Lower lobe of right lung (tissue), 2 donors: Measurements from ENCODE around the gene RPTOR. TPM values are rescaled to one million over a fixed set of nuclear protein-coding genes. Genes with fewer than 3 reads are reported as not detected.
"Not testable (repeated sequence)": the region's sequence is repeated elsewhere in the genome, so short reads cannot be mapped to it uniquely, and the experiment has no call there.

ENCODE experiments used
- ATAC-seq, 2 donors: fragments of 200-7000 bp; cut with Tn5 transposase; one replicate each; pipeline ENCODE4 v1.9.1; 2020 to 2022; ENCODE audit warnings: mild to moderate bottlenecking in 2 of 2, moderate library complexity in 2 of 2
- DNase-seq: peaks from one replicate; pipeline ENCODE4 v3.0.0-alpha.2; 2020
- H3K27ac ChIP-seq: fragments of 200-600 bp; one replicate; pipeline ENCODE4 v1.8.0; 2022
- H3K27me3 ChIP-seq: fragments of 200-600 bp; one replicate; pipeline ENCODE4 v1.8.0; 2022; ENCODE audit warnings: low read depth
- H3K36me3 ChIP-seq: fragments of 200-600 bp; one replicate; pipeline ENCODE4 v1.8.0; 2022; ENCODE audit warnings: mild to moderate bottlenecking
- H3K4me1 ChIP-seq: fragments of 200-600 bp; one replicate; pipeline ENCODE4 v1.8.0; 2022
- H3K4me3 ChIP-seq: fragments of 200-600 bp; one replicate; pipeline ENCODE4 v1.8.0; 2022; ENCODE audit warnings: mild to moderate bottlenecking
- H3K9me3 ChIP-seq: fragments of 200-600 bp; one replicate; pipeline ENCODE4 v1.8.0; 2022
- CTCF ChIP-seq: fragments of 200-600 bp; IDR thresholded peaks from one replicate; pipeline ENCODE4 v1.8.0; 2022; ENCODE audit warnings: antibody characterized with exemption, mild to moderate bottlenecking
- intact Hi-C: fragments of 100-400 bp; cut with DNase I; formaldehyde crosslinking; loops from one replicate; pipeline ENCODE4 v1.11.0; 2022
- total RNA-seq: library from RNA; stranded (reverse); fragmentation: NEBNext Ultra II Directional; extraction: Animal tissue kit (Norgen Biotek cat#: 25700); gene quantifications from one replicate; pipeline ENCODE4 v1.2.1, GENCODE V29; 2021
- donor health status: DM: no; HTN: yes; CAD: no; lungs with severe emphysema.

The RPTOR gene
- total RNA-seq, 1 donor from 2014 or later, result 34.0 TPM

- DNase-seq, result no peak
- H3K36me3 ChIP-seq, result no peaks in the 10 kb centered on the region
Observed at GRCh38 chr17:80812362-80813088, 267.9 kb downstream of the RPTOR start.

GRCh38 chr17:80813318-80813717, 268.7 kb downstream of the RPTOR start:
- no peak for TF ChIP-seq CTCF
- no peaks in the 10 kb centered on the region for H3K9me3 ChIP-seq
- H3K36me3 ChIP-seq, result no peaks in the 10 kb centered on the region
- H3K27ac ChIP-seq, result no peak overlapping the region
- no peaks in the 10 kb centered on the region for H3K4me1 ChIP-seq
- no peak overlapping the region for H3K4me3 ChIP-seq
- intact Hi-C loops, result no loop called here
- ATAC-seq (no peak), DNase-seq (no peak)
- no peaks in the 10 kb centered on the region for H3K27me3 ChIP-seq

More at GRCh38 chr17:80812362-80813088, 267.9 kb downstream of the RPTOR start:
- intact Hi-C loops, result no loop called here
- Histone ChIP-seq H3K9me3 (peaks cover under 1% of the 10 kb centered on the region), H3K4me3 (no peak overlapping the region), H3K27me3 (no peaks in the 10 kb centered on the region), H3K27ac (no peak overlapping the region), H3K4me1 (no peaks in the 10 kb centered on the region)
- ATAC-seq, result no peak
- no peak for TF ChIP-seq CTCF

- intact Hi-C loops, result no loop called here
- Histone ChIP-seq H3K36me3 (no peaks in the 10 kb centered on the region), H3K4me1 (peaks cover 5% of the 10 kb centered on the region), H3K4me3 (no peak overlapping the region), H3K27ac (no peak overlapping the region), H3K9me3 (no peaks in the 10 kb centered on the region), H3K27me3 (no peaks in the 10 kb centered on the region)
- ATAC-seq (no peak), DNase-seq (no peak)
- no peak for TF ChIP-seq CTCF
Observed at GRCh38 chr17:80814491-80814890, 269.9 kb downstream of the RPTOR start.

GRCh38 chr17:80815151-80815681, 270.6 kb downstream of the RPTOR start:
- Histone ChIP-seq H3K36me3 (no peaks in the 10 kb centered on the region), H3K4me1 (peaks cover 5% of the 10 kb centered on the region), H3K4me3 (no peak overlapping the region), H3K27me3 (no peaks in the 10 kb centered on the region), H3K27ac (no peak overlapping the region), H3K9me3 (no peaks in the 10 kb centered on the region)
- ATAC-seq (no peak), DNase-seq (no peak)
- intact Hi-C loops, result no loop called here
- no peak for TF ChIP-seq CTCF

GRCh38 chr17:80815718-80816117, 271.1 kb downstream of the RPTOR start:
- ATAC-seq, H3K36me3 ChIP-seq, H3K27me3 ChIP-seq, H3K9me3 ChIP-seq, DNase-seq, H3K4me1 ChIP-seq, H3K27ac ChIP-seq, intact Hi-C loops, H3K4me3 ChIP-seq: not testable (repeated sequence)
